ENCODE measurements around the gene POLR3C.
"Not testable (repeated sequence)": the region's sequence is repeated elsewhere in the genome, so short reads cannot be mapped to it uniquely, and the experiment has no call there.

Gene POLR3C

DNA sequence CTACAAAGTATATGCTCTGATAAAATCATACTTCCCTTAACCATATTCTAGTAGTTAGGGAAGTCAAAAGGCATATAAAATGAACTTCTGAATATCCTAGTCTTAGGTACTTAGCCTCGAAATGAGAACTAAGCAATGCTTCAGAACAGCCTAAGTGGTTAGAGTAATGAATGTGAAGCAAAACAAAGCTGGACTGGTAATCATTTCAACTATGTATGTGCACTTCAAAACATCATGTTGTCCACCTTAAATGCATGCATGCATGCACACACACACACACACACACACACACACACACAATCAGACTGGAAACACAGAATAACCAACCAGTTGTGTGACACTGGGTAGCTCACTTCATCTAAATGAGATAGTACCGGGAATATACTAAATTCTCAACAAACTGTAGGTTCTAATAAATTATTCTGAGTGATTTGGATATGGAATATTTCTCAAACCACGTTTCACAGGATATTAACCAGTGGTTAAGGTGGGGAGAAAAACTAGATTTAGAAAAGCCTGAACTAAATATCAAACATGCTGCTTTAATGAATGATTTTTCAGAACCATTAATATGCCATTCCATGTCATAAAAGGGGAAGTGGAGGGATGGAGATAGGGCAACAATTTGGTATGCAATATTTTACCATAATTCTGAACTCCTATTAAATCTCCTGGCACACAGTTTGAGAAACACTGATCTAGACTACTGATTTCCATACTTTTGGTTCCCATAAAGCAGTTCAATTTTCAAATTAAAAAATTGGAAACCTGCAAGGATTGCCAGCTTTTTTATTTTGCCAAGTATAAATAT is 19.6 kb upstream of the POLR3C start:
- no peaks in the 10 kb centered on the region for H3K27me3 Mint-ChIP-seq (ENCODE audit: low read depth)
- H3K4me1 Mint-ChIP-seq (ENCODE audit: low read depth): peaks cover 6% of the 10 kb centered on the region
- no peak overlapping the region for H3K27ac Mint-ChIP-seq
- peaks cover 18% of the 10 kb centered on the region for H3K36me3 Mint-ChIP-seq (ENCODE audit: low read depth)
- H3K9me3 Mint-ChIP-seq: peaks cover 6% of the 10 kb centered on the region
- H3K4me3 Mint-ChIP-seq: no peak overlapping the region

- H3K36me3 Mint-ChIP-seq (ENCODE audit: low read depth): peaks cover 13% of the 10 kb centered on the region
- H3K4me1 Mint-ChIP-seq (ENCODE audit: low read depth): peaks cover 4% of the 10 kb centered on the region
- no peaks in the 10 kb centered on the region for H3K9me3 Mint-ChIP-seq
- no peaks in the 10 kb centered on the region for H3K27me3 Mint-ChIP-seq (ENCODE audit: low read depth)
- no peak overlapping the region for H3K27ac Mint-ChIP-seq
- no peak overlapping the region for H3K4me3 Mint-ChIP-seq
Measured at GRCh38 chr1:145805057-145805456, 18.9 kb upstream of the POLR3C start.

DNA sequence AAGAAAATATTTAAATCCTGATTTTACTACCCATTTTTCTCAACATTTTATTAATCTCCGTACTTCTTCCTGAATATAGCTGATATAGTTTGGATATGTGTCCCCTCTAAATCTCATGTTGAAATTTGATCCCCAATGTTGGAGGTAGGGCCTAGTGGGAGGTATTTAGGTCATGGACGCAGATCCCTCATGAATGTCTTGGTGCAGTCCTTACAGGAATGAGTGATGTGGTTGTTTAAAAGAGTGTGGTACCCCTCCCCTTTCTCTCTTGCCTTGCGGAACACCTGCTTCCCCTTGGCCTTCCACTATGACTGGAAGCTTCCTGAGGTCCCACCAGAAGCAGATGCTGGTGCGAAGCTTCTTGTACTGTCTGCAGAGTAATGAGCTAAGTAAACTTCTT is 17.6 kb upstream of the POLR3C start:
- Mint-ChIP-seq H3K4me1 (ENCODE audit: low read depth) (peaks cover 4% of the 10 kb centered on the region), H3K27ac (no peak overlapping the region), H3K4me3 (no peak overlapping the region)

DNA sequence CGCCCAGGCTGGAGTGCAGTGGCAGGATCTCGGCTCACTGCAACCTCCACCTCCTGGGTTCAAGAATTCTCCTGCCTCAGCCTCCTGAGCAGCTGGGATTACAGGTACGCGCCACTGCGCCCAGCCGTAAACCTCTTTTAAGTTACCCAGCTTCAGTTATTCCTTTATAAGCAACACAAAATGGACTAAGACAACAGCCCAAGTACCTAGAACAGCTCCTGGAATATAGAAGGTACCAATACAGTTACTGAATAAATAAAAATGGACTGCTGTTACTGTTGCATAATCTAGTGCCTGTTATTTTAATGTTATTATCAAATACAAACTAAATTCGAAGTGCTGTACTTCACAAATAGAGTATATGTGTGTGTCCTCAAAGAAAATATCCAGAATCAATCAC is 17.2 kb upstream of the POLR3C start:
- Mint-ChIP-seq H3K4me1 (ENCODE audit: low read depth) (peaks cover 4% of the 10 kb centered on the region), H3K27me3 (ENCODE audit: low read depth) (no peaks in the 10 kb centered on the region), H3K4me3 (no peak overlapping the region), H3K27ac (no peak overlapping the region), H3K9me3 (no peaks in the 10 kb centered on the region), H3K36me3 (ENCODE audit: low read depth) (peaks cover 8% of the 10 kb centered on the region)

More for the DNA sequence above, 17.6 kb upstream of the POLR3C start:
- peaks cover 10% of the 10 kb centered on the region for H3K36me3 Mint-ChIP-seq (ENCODE audit: low read depth)
- H3K27me3 Mint-ChIP-seq (ENCODE audit: low read depth): no peaks in the 10 kb centered on the region
- no peaks in the 10 kb centered on the region for H3K9me3 Mint-ChIP-seq

- not testable (repeated sequence) for H3K4me1 Mint-ChIP-seq (ENCODE audit: low read depth); H3K36me3 Mint-ChIP-seq (ENCODE audit: low read depth); H3K4me3 Mint-ChIP-seq; H3K27ac Mint-ChIP-seq; H3K27me3 Mint-ChIP-seq (ENCODE audit: low read depth); H3K9me3 Mint-ChIP-seq
Measured at GRCh38 chr1:145812977-145813810, 10.8 kb upstream of the POLR3C start.

DNA sequence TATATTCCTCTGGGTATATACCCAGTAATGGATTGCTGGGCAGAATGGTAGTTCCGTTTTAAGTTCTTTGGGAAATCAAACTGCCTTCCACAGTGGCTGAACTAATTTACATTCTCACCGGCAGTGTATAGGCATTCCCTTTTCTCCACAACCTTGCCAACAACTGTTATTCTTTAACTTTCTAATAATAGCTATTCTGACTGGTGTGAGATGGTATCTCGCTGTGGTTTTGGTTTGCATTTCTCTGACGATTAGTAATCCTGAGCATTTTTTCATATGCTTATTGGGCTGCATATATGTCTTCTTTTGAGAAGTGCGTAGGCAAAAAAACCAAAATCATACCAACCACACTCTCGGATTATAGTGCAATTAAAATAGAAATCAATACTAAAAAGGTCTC is 5.9 kb upstream of the POLR3C start:
- H3K36me3 Mint-ChIP-seq (ENCODE audit: low read depth); H3K4me3 Mint-ChIP-seq; H3K4me1 Mint-ChIP-seq (ENCODE audit: low read depth); H3K27me3 Mint-ChIP-seq (ENCODE audit: low read depth); H3K9me3 Mint-ChIP-seq; H3K27ac Mint-ChIP-seq: not testable (repeated sequence)

- not testable (repeated sequence) for H3K27me3 Mint-ChIP-seq (ENCODE audit: low read depth); H3K9me3 Mint-ChIP-seq; H3K4me3 Mint-ChIP-seq; H3K27ac Mint-ChIP-seq
- peaks cover 28% of the 10 kb centered on the region for H3K4me1 Mint-ChIP-seq (ENCODE audit: low read depth)
- H3K36me3 Mint-ChIP-seq (ENCODE audit: low read depth): peaks cover 23% of the 10 kb centered on the region
Measured at GRCh38 chr1:145822779-145823331, 1.1 kb upstream of the POLR3C start.

- no peaks in the 10 kb centered on the region for H3K9me3 Mint-ChIP-seq
- H3K27ac Mint-ChIP-seq: peak overlapping the region; percentile 94
- peak overlapping the region; percentile 96 for H3K4me3 Mint-ChIP-seq
- peaks cover 35% of the 10 kb centered on the region for H3K4me1 Mint-ChIP-seq (ENCODE audit: low read depth)
- no peaks in the 10 kb centered on the region for H3K27me3 Mint-ChIP-seq (ENCODE audit: low read depth)
- peaks cover 33% of the 10 kb centered on the region for H3K36me3 Mint-ChIP-seq (ENCODE audit: low read depth)
Measured at GRCh38 chr1:145824499-145824842, 471 bp downstream of the POLR3C start.

GRCh38 chr1:145826030-145826429 is 2.0 kb downstream of the POLR3C start:
- Mint-ChIP-seq H3K36me3 (ENCODE audit: low read depth) (peaks cover 40% of the 10 kb centered on the region), H3K27ac (no peak overlapping the region), H3K9me3 (no peaks in the 10 kb centered on the region), H3K4me3 (peak overlapping the region; percentile 77), H3K27me3 (ENCODE audit: low read depth) (no peaks in the 10 kb centered on the region), H3K4me1 (ENCODE audit: low read depth) (peaks cover 35% of the 10 kb centered on the region)

DNA sequence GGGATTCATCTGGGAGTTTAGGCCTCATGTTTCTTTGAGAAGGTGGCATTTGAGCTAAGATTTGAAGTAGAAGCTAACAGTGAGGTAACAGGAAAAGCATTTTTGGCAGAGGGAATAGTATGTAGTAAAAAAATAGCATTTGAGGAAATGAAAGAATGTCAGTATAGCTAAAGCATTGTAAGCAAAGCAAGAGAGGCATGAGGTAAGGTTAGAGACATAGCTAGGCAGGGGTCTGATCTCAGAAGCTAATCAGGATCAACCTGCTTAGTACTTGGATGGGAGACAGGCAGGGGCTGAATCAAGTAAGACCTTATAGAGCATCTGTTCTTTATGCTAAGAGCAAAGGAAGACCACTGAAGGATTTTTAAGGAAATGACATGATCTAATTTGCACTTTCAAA is 4.0 kb downstream of the POLR3C start:
- Mint-ChIP-seq H3K27me3 (ENCODE audit: low read depth) (no peaks in the 10 kb centered on the region), H3K36me3 (ENCODE audit: low read depth) (peaks cover 48% of the 10 kb centered on the region), H3K4me3 (no peak overlapping the region), H3K4me1 (ENCODE audit: low read depth) (peaks cover 31% of the 10 kb centered on the region), H3K9me3 (no peaks in the 10 kb centered on the region), H3K27ac (peak overlapping the region; percentile 60)

GRCh38 chr1:145828367-145829026 is 4.5 kb downstream of the POLR3C start:
- H3K4me3 Mint-ChIP-seq: no peak overlapping the region
- peaks cover 54% of the 10 kb centered on the region for H3K36me3 Mint-ChIP-seq (ENCODE audit: low read depth)
- H3K27ac Mint-ChIP-seq: peak overlapping the region; percentile 60
- peaks cover 31% of the 10 kb centered on the region for H3K4me1 Mint-ChIP-seq (ENCODE audit: low read depth)
- H3K9me3 Mint-ChIP-seq: no peaks in the 10 kb centered on the region
- H3K27me3 Mint-ChIP-seq (ENCODE audit: low read depth): no peaks in the 10 kb centered on the region

- H3K4me1 Mint-ChIP-seq (ENCODE audit: low read depth): peaks cover 22% of the 10 kb centered on the region
- not testable (repeated sequence) for H3K27ac Mint-ChIP-seq; H3K9me3 Mint-ChIP-seq; H3K4me3 Mint-ChIP-seq; H3K27me3 Mint-ChIP-seq (ENCODE audit: low read depth)
- peaks cover 52% of the 10 kb centered on the region for H3K36me3 Mint-ChIP-seq (ENCODE audit: low read depth)
Measured at GRCh38 chr1:145830810-145831209, 6.8 kb downstream of the POLR3C start.

DNA sequence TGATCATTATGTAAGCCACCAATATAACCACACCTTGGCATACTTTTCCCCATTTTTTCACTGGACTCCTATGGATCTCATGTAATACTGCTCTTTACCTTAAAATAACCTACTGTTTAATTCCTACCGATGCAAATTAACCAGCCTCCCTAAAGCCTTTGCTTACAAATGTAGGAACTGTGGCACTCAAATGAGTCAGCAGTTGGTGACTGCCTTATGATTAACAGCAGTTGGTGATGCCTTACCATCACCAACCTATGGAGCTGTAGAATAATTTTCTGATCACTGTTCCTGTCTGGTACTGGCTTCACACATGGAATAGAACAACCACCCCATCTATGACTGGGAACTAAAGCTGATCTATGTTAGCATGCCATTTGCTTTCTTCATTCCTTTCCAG is 13.7 kb downstream of the POLR3C start:
- Mint-ChIP-seq H3K9me3 (no peaks in the 10 kb centered on the region), H3K36me3 (ENCODE audit: low read depth) (peaks cover 49% of the 10 kb centered on the region), H3K27me3 (ENCODE audit: low read depth) (no peaks in the 10 kb centered on the region), H3K4me3 (no peak overlapping the region), H3K27ac (no peak overlapping the region), H3K4me1 (ENCODE audit: low read depth) (no peaks in the 10 kb centered on the region)

- Mint-ChIP-seq H3K4me1 (ENCODE audit: low read depth) (peaks cover 5% of the 10 kb centered on the region), H3K9me3 (no peaks in the 10 kb centered on the region), H3K27ac (no peak overlapping the region), H3K36me3 (ENCODE audit: low read depth) (peaks cover 23% of the 10 kb centered on the region), H3K4me3 (no peak overlapping the region), H3K27me3 (ENCODE audit: low read depth) (no peaks in the 10 kb centered on the region)
Measured at GRCh38 chr1:145843031-145843430, 19.0 kb downstream of the POLR3C start.
